NCI-H2081 treated with DMSO at 0.1 percent for 48 hours (cell line): ENCODE measurements around the gene STXBP5L.
"Not testable (repeated sequence)": the region's sequence is repeated elsewhere in the genome, so short reads cannot be mapped to it uniquely, and the experiment has no call there.

Experiments used
- DNase-seq: peaks from one replicate; lab custom pipeline; 2025; lab: John Stamatoyannopoulos, UW

STXBP5L gene

GRCh38 chr3:121431726-121432517 is 523.9 kb downstream of the STXBP5L start:
- DNase-seq, result no peak

DNA sequence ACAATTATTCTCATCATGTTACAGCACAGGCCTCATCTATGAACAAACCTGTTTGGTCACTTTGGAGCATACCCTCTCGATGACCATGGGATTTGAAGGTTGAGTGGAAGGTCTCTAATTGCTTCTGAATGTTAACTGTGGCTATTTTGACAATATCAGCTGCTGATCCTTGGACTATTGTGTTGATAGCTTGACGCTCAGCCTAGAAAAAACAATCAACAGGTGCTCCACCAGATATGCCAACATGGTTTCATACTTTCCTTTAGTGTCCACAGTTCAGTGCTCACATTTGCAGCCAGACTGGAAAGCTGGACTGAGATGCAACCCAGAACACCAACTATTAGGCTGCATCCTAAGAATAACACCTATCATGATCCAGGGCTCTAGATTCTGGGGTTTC is 528.1 kb downstream of the STXBP5L start:
- DNase-seq, result no peak

DNA sequence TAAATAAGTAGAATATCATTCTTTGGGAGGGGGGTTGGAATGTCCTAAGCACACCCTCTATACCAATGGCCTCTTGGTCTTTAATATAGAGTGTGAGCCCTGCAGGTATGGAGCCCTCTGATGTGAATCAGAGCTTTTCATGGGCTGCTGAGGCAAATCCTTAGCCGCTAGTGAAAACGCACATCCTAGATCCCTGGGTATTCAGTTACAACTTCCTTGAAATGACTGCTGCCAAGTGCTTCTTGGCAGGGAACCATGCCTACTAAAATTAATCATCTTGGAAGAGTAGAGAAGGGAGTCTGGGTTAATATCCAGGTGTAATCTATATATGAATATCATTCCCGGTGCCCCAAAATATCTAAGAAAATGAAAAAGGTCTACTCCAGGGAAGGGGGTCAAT is 528.6 kb downstream of the STXBP5L start:
- no peak for DNase-seq

- DNase-seq, result no peak
Observed at GRCh38 chr3:121443456-121443855, 535.5 kb downstream of the STXBP5L start.

GRCh38 chr3:121451752-121452151 is 543.7 kb downstream of the STXBP5L start:
- DNase-seq, result not testable (repeated sequence)

GRCh38 chr3:121462565-121462964 is 554.6 kb downstream of the STXBP5L start:
- no peak for DNase-seq

DNA sequence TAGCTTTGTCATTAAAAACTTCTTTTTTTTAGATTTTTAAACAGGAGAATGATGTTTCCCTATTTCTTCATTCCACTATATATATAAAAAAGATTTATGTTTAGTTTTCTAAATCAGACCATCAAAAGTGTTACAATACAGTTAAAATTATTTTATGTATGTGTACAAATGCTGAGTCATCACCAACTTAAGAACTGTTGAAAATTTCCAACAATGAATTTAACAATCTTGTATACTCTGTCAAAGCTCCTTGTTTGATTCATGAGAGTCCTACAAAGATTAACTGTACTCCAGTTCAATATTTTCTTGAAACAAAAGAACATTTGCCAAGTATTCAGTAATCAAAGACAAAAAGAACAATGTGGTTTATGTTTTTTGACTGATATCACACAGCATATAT is 555.7 kb downstream of the STXBP5L start:
- no peak for DNase-seq

DNA sequence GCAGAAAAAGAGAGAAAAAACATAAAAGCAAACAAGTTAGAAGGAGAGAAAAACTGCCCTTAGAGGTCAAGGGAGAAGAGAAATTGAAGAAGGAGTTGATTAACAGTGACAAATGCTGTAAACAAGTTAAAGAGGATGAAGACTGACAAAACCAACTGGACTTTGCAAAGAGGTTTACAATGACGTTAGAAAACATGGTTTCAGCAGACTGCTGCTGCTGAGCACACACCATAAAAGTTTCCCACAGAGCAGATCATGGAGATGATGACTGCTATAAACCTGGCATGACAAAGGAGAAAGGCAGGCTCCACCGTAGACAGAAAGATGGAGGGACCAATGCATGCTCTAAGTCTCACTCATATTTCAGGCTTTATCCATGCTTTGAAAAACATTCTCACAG is 559.1 kb downstream of the STXBP5L start:
- no peak for DNase-seq

- DNase-seq, result no peak
Observed at GRCh38 chr3:121473001-121473400, 565.0 kb downstream of the STXBP5L start.
